Neural progenitor cell (in vitro differentiated cells): ENCODE results near the gene PIK3R4. TPM values are rescaled to one million over a fixed set of nuclear protein-coding genes. Genes with fewer than 3 reads are reported as not detected.

Experiments used
- DNase-seq: peaks from one replicate; pipeline ENCODE4 v3.0.0-alpha.2; 2016; ENCODE audit warnings: low spot score
- H2AFZ ChIP-seq: fragments of 200-600 bp; sonication (generic); replicated peaks from 2 replicates; pipeline ENCODE4 v1.6.1; 2016; ENCODE audit warnings: antibody characterized with exemption
- H3F3A ChIP-seq: fragments of 200-600 bp; sonication (generic); 2 replicates; pipeline ENCODE4 v1.6.1; 2016; ENCODE audit warnings: antibody characterized with exemption, low read depth
- H3K27ac ChIP-seq: fragments of 200-600 bp; sonication (generic); 2 replicates; pipeline ENCODE4 v1.5.1; 2016; ENCODE audit warnings: mild to moderate bottlenecking
- H3K27me3 ChIP-seq: fragments of 200-600 bp; sonication (generic); 2 replicates; pipeline ENCODE4 v1.6.1; 2016; ENCODE audit warnings: mild to moderate bottlenecking, moderate library complexity
- H3K36me3 ChIP-seq: fragments of 200-600 bp; sonication (generic); 2 replicates; pipeline ENCODE4 v1.5.1; 2016
- H3K4me1 ChIP-seq: fragments of 200-600 bp; sonication (generic); 2 replicates; pipeline ENCODE4 v1.6.1; 2016; ENCODE audit warnings: mixed run types
- H3K4me2 ChIP-seq: fragments of 200-600 bp; sonication (generic); 2 replicates; pipeline ENCODE4 v1.6.1; 2016
- H3K4me3 ChIP-seq: fragments of 200-600 bp; sonication (generic); 2 replicates; pipeline ENCODE4 v1.5.1; 2016
- H3K79me2 ChIP-seq: fragments of 200-600 bp; sonication (generic); 2 replicates; pipeline ENCODE4 v1.6.1; 2016; ENCODE audit warnings: low read depth
- H3K9ac ChIP-seq: fragments of 200-600 bp; sonication (generic); 2 replicates; pipeline ENCODE4 v1.6.1; 2016
- H3K9me3 ChIP-seq: fragments of 200-600 bp; sonication (generic); 2 replicates; pipeline ENCODE4 v1.5.1; 2016; ENCODE audit warnings: low read depth
- H4K20me1 ChIP-seq: fragments of 200-600 bp; sonication (generic); 2 replicates; pipeline ENCODE4 v1.6.1; 2016; ENCODE audit warnings: low read depth
- H3K27ac Mint-ChIP-seq: 3 replicates; pipeline ENCODE4 v1.8.0; 2021; ENCODE audit warnings: mixed read lengths
- H3K27me3 Mint-ChIP-seq: 2 replicates; pipeline ENCODE4 v1.8.0; 2022; ENCODE audit warnings: low read depth, mild to moderate bottlenecking, inconsistent platforms, moderate library complexity, mixed read lengths; ENCODE audit not compliant: insufficient read depth
- H3K36me3 Mint-ChIP-seq: 3 replicates; pipeline ENCODE4 v1.8.0; 2021; ENCODE audit warnings: mixed read lengths
- H3K4me1 Mint-ChIP-seq: 3 replicates; pipeline ENCODE4 v1.8.0; 2021; ENCODE audit warnings: mixed read lengths
- H3K4me3 Mint-ChIP-seq: 3 replicates; pipeline ENCODE4 v1.8.0; 2021; ENCODE audit warnings: mild to moderate bottlenecking, moderate library complexity, mixed read lengths
- H3K9me3 Mint-ChIP-seq: 3 replicates; pipeline ENCODE4 v1.8.0; 2020; ENCODE audit warnings: mixed read lengths
- CTCF ChIP-seq: fragments of 200-600 bp; sonication (generic); IDR thresholded peaks from 2 replicates; pipeline ENCODE4 v1.5.1; 2017; ENCODE audit warnings: antibody characterized with exemption, mild to moderate bottlenecking
- EZH2 ChIP-seq: fragments of 200-600 bp; sonication (generic); IDR thresholded peaks from 2 replicates; pipeline ENCODE4 v1.6.1; 2017; ENCODE audit warnings: antibody characterized with exemption, mild to moderate bottlenecking, moderate library complexity
- EZH2phosphoT487 ChIP-seq: fragments of 200-600 bp; sonication (generic); IDR thresholded peaks from 2 replicates; pipeline ENCODE4 v1.6.1; 2017; ENCODE audit warnings: antibody characterized with exemption
- total RNA-seq: library from RNA; depleted of rRNA; stranded (reverse); fragments of >200 nt; gene quantifications from 2 replicates; pipeline ENCODE4 v1.2.3, GENCODE V29; 2015; ENCODE audit warnings: low replicate concordance

Gene PIK3R4
- total RNA-seq, 1 donor from 2014 or later: 65.8 TPM

- no peak overlapping the region for H3K4me3 ChIP-seq
- no peak for DNase-seq
- H3F3A ChIP-seq: no peaks in the 10 kb centered on the region
- no peaks in the 10 kb centered on the region for H3K9me3 ChIP-seq
- H3K36me3 Mint-ChIP-seq: peaks cover 2% of the 10 kb centered on the region
- no peaks in the 10 kb centered on the region for H4K20me1 ChIP-seq
- H3K4me3 Mint-ChIP-seq: no peak overlapping the region
- TF ChIP-seq EZH2phosphoT487: no peak
- no peak for TF ChIP-seq EZH2
- TF ChIP-seq CTCF: no peak
- no peaks in the 10 kb centered on the region for H3K27me3 ChIP-seq
- no peak overlapping the region for H3K9ac ChIP-seq
- H3K4me2 ChIP-seq: no peak overlapping the region
- H3K4me1 ChIP-seq: no peaks in the 10 kb centered on the region
- H3K79me2 ChIP-seq: no peaks in the 10 kb centered on the region
- no peaks in the 10 kb centered on the region for H3K27me3 Mint-ChIP-seq
- H3K4me1 Mint-ChIP-seq: no peaks in the 10 kb centered on the region
- no peaks in the 10 kb centered on the region for H3K36me3 ChIP-seq
- H2AFZ ChIP-seq: no peak overlapping the region
- H3K9me3 Mint-ChIP-seq: no peaks in the 10 kb centered on the region
- H3K27ac Mint-ChIP-seq: no peak overlapping the region
- no peak overlapping the region for H3K27ac ChIP-seq
Observed at GRCh38 chr3:130662501-130662996, 84.1 kb downstream of the PIK3R4 start.

GRCh38 chr3:130661140-130661891 is 85.3 kb downstream of the PIK3R4 start:
- no peaks in the 10 kb centered on the region for H3K4me1 Mint-ChIP-seq
- Histone ChIP-seq H3K4me1 (no peaks in the 10 kb centered on the region), H3F3A (no peaks in the 10 kb centered on the region), H3K27ac (no peak overlapping the region), H4K20me1 (no peaks in the 10 kb centered on the region), H3K9ac (no peak overlapping the region), H3K4me2 (no peak overlapping the region), H2AFZ (no peak overlapping the region), H3K36me3 (no peaks in the 10 kb centered on the region), H3K27me3 (no peaks in the 10 kb centered on the region), H3K9me3 (no peaks in the 10 kb centered on the region), H3K4me3 (no peak overlapping the region), H3K79me2 (no peaks in the 10 kb centered on the region)
- no peak for DNase-seq
- TF ChIP-seq CTCF: no peak
- H3K9me3 Mint-ChIP-seq: no peaks in the 10 kb centered on the region
- H3K27me3 Mint-ChIP-seq: no peaks in the 10 kb centered on the region
- peaks cover 2% of the 10 kb centered on the region for H3K36me3 Mint-ChIP-seq
- no peak overlapping the region for H3K4me3 Mint-ChIP-seq
- no peak overlapping the region for H3K27ac Mint-ChIP-seq

GRCh38 chr3:130659911-130660310 is 86.7 kb downstream of the PIK3R4 start:
- no peak overlapping the region for H3K4me2 ChIP-seq
- DNase-seq: no peak

More at GRCh38 chr3:130659911-130660310, 86.7 kb downstream of the PIK3R4 start:
- no peak overlapping the region for H3K9ac ChIP-seq
- H3K27ac ChIP-seq: no peak overlapping the region
- no peaks in the 10 kb centered on the region for H3F3A ChIP-seq
- H3K36me3 Mint-ChIP-seq: peaks cover 5% of the 10 kb centered on the region
- no peak overlapping the region for H3K27ac Mint-ChIP-seq
- H4K20me1 ChIP-seq: no peaks in the 10 kb centered on the region
- H3K4me1 ChIP-seq: no peaks in the 10 kb centered on the region
- H3K36me3 ChIP-seq: no peaks in the 10 kb centered on the region
- no peak for TF ChIP-seq EZH2
- TF ChIP-seq EZH2phosphoT487: no peak
- no peak for TF ChIP-seq CTCF
- no peak overlapping the region for H3K4me3 Mint-ChIP-seq
- H3K9me3 Mint-ChIP-seq: peaks cover 3% of the 10 kb centered on the region
- no peak overlapping the region for H2AFZ ChIP-seq
- H3K4me3 ChIP-seq: no peak overlapping the region
- H3K27me3 Mint-ChIP-seq: no peaks in the 10 kb centered on the region
- no peaks in the 10 kb centered on the region for H3K79me2 ChIP-seq
- no peaks in the 10 kb centered on the region for H3K9me3 ChIP-seq
- H3K27me3 ChIP-seq: no peaks in the 10 kb centered on the region
- no peaks in the 10 kb centered on the region for H3K4me1 Mint-ChIP-seq
